NCI-H748 (cell line): ENCODE results near the gene ABCE1.

Source experiments
- DNase-seq: peaks from one replicate; lab custom pipeline; 2025; ENCODE audit not compliant: unreplicated experiment; lab: John Stamatoyannopoulos, UW

ABCE1 gene

GRCh38 chr4:145176641-145177432, 78.7 kb downstream of the ABCE1 start:
- no peak for DNase-seq

GRCh38 chr4:145177511-145177905, 79.4 kb downstream of the ABCE1 start:
- no peak for DNase-seq

- no peak for DNase-seq
Measured at GRCh38 chr4:145177906-145178538, 79.9 kb downstream of the ABCE1 start.

- DNase-seq = no peak
Measured at GRCh38 chr4:145178740-145179280, 80.7 kb downstream of the ABCE1 start.
